ENCODE data around the gene ASB10. TPM values are rescaled to one million over a fixed set of nuclear protein-coding genes. Genes with fewer than 3 reads are reported as not detected.

Gene ASB10
- polyA plus RNA-seq, 1 of the 3 experiments (the other 2 are of a cell fraction), result not detected

GRCh38 chr7:151232091-151232916 is 45.3 kb upstream of the ASB10 start, which contains the start of gene CHPF2 (continued):
- TF ChIP-seq MEF2A (IDR thresholded peaks at IDR 0.05; ENCODE audit: borderline replicate concordance, low read depth) (no peak), EZH2phosphoT487 (IDR thresholded peaks at IDR 0.05; ENCODE audit: borderline replicate concordance, low read depth) (no peak), JUND (IDR thresholded peaks at IDR 0.05) (no peak), PBX3 (IDR thresholded peaks at IDR 0.05) (peak; percentile 99), RAD21 (IDR thresholded peaks at IDR 0.05; ENCODE audit: low read length) (no peak), USF2 (IDR thresholded peaks at IDR 0.05; ENCODE audit: borderline replicate concordance, low read depth, low read length) (no peak), CHD2 (IDR thresholded peaks at IDR 0.05; ENCODE audit: low read length, partially characterized antibody) (peak; percentile 44), USF1 (IDR thresholded peaks at IDR 0.05; ENCODE audit: borderline replicate concordance, low read depth) (no peak), TCF12 (IDR thresholded peaks at IDR 0.05) (no peak; the same call in 1 of the 2 replicates), MXI1 (IDR thresholded peaks at IDR 0.05; ENCODE audit: low read depth, low read length) (peak; percentile 95)

- DNase-seq, result no peak
- H4K20me1 ChIP-seq (ENCODE audit: insufficient read depth), result peaks cover 30% of the 10 kb centered on the region
- CTCF ChIA-PET, result interaction anchor here (7.7 kb wide), 1 partner anchor 14 kb away, joined by 122 read pairs; no protein-coding TSS in a partner anchor
Measured at GRCh38 chr7:151231080-151231479, 44.0 kb upstream of the ASB10 start.

GRCh38 chr7:151229249-151229648 is 42.2 kb upstream of the ASB10 start:
- H3K9me3 ChIP-seq, result no peaks in the 10 kb centered on the region
- WGBS (ENCODE audit: low lambda C conversion rate), result 86% methylated on average over 10 of the region's 10 CpGs
- ChIA-PET POLR2A (no interaction called here), CTCF (interaction anchor here (4.9 kb wide), 1 partner anchor 14 kb away, joined by 46 read pairs; no protein-coding TSS in a partner anchor)
- peaks cover 16 to 38% of the 10 kb centered on the region in 2 experiments for H3K4me1 ChIP-seq (ENCODE audit: control insufficient read depth in 1 of 2, insufficient read depth in 2 of 2, low read depth in 1 of 2, low read length in 1 of 2)
- H3K9ac ChIP-seq, result no peak overlapping the region
- H2AFZ ChIP-seq (ENCODE audit: low read depth), result no peak overlapping the region
- no peak for DNase-seq
- no peak overlapping the region for H3K4me2 ChIP-seq
- H3F3A ChIP-seq (replicated peaks; ENCODE audit: insufficient read depth), result peaks cover 9% of the 10 kb centered on the region
- H4K20me1 ChIP-seq (ENCODE audit: insufficient read depth), result peaks cover 11% of the 10 kb centered on the region
- no peak overlapping the region for H3K27ac ChIP-seq (ENCODE audit: low read depth in 2 of 2, low read length in 1 of 2)
- no peak overlapping the region for H3K4me3 ChIP-seq (ENCODE audit: low read depth in 2 of 2, low read length in 1 of 2)
- no peaks in the 10 kb centered on the region for H3K9me2 ChIP-seq
- peaks cover 17 to 22% of the 10 kb centered on the region in 2 experiments for H3K36me3 ChIP-seq (replicated peaks in 1 of 2; ENCODE audit: control insufficient read depth in 1 of 2, insufficient read depth in 2 of 2, low read length in 1 of 2)
- H3K27me3 ChIP-seq (ENCODE audit: insufficient read depth), result no peaks in the 10 kb centered on the region
- peaks cover 50% of the 10 kb centered on the region for H3K79me2 ChIP-seq (ENCODE audit: insufficient read depth)
- TF ChIP-seq FOXJ3 (CRISPR knock-in tag; IDR thresholded peaks at IDR 0.05), result no peak
- TF ChIP-seq GABPA (IDR thresholded peaks at IDR 0.05; ENCODE audit: low read depth), result no peak
- TF ChIP-seq MEF2A (IDR thresholded peaks at IDR 0.05; ENCODE audit: borderline replicate concordance, low read depth), result no peak
- no peak for TF ChIP-seq TEAD4 (IDR thresholded peaks at IDR 0.05; ENCODE audit: borderline replicate concordance, insufficient read depth)
- TF ChIP-seq CHD2 (IDR thresholded peaks at IDR 0.05; ENCODE audit: low read length, partially characterized antibody), result no peak
- no peak for TF ChIP-seq POLR2AphosphoS5 (IDR thresholded peaks at IDR 0.05; ENCODE audit: low read depth, low read length)
- no peak for TF ChIP-seq TAF1 (IDR thresholded peaks at IDR 0.05; ENCODE audit: borderline replicate concordance, low read depth, low read length)
- TF ChIP-seq ELF1 (IDR thresholded peaks at IDR 0.05), result no peak
- TF ChIP-seq RCOR1 (IDR thresholded peaks at IDR 0.05; ENCODE audit: low read length), result no peak
- TF ChIP-seq JUND (IDR thresholded peaks at IDR 0.05), result no peak
- no peak for TF ChIP-seq EZH2phosphoT487 (IDR thresholded peaks at IDR 0.05; ENCODE audit: borderline replicate concordance, low read depth)
- no peak for TF ChIP-seq MAX (IDR thresholded peaks at IDR 0.05; ENCODE audit: low read depth)
- no peak for TF ChIP-seq IRF3 (IDR thresholded peaks at IDR 0.05; ENCODE audit: low read depth, low read length)
- TF ChIP-seq SIN3A (IDR thresholded peaks at IDR 0.05; ENCODE audit: borderline replicate concordance, low read depth, low read length), result no peak
- no peak for TF ChIP-seq YY1 (IDR thresholded peaks at IDR 0.05; ENCODE audit: low read depth)

More at GRCh38 chr7:151231080-151231479, 44.0 kb upstream of the ASB10 start:
- Histone ChIP-seq H3K79me2 (ENCODE audit: insufficient read depth) (peaks cover 52% of the 10 kb centered on the region), H3K4me1 (ENCODE audit: control insufficient read depth in 1 of 2, insufficient read depth in 2 of 2, low read depth in 1 of 2, low read length in 1 of 2) (peaks cover 11 to 31% of the 10 kb centered on the region in 2 experiments), H3K4me2 (peak overlapping the region; percentile 94; the same call in 1 of the 2 replicates), H3K9me2 (no peaks in the 10 kb centered on the region), H3K9ac (no peak overlapping the region), H3K27me3 (ENCODE audit: insufficient read depth) (no peaks in the 10 kb centered on the region), H3K4me3 (ENCODE audit: low read depth in 2 of 2, low read length in 1 of 2) (no peak overlapping the region), H3K27ac (ENCODE audit: low read depth in 2 of 2, low read length in 1 of 2) (no peak overlapping the region), H3K9me3 (no peaks in the 10 kb centered on the region), H2AFZ (ENCODE audit: low read depth) (peak overlapping the region; percentile 11; the same call in 1 of the 2 replicates), H3K36me3 (replicated peaks in 1 of 2; ENCODE audit: control insufficient read depth in 1 of 2, insufficient read depth in 2 of 2, low read length in 1 of 2) (peaks cover 14 to 23% of the 10 kb centered on the region in 2 experiments), H3F3A (replicated peaks; ENCODE audit: insufficient read depth) (peaks cover 13% of the 10 kb centered on the region)
- TF ChIP-seq MEF2A (IDR thresholded peaks at IDR 0.05; ENCODE audit: borderline replicate concordance, low read depth) (no peak), TEAD4 (IDR thresholded peaks at IDR 0.05; ENCODE audit: borderline replicate concordance, insufficient read depth) (no peak)
- WGBS (ENCODE audit: low lambda C conversion rate), result 92% methylated on average over 1 of the region's 1 CpG
- POLR2A ChIA-PET, result no interaction called here
